ENCODE results near the gene LMX1B. TPM values are rescaled to one million over a fixed set of nuclear protein-coding genes. Genes with fewer than 3 reads are reported as not detected.

The LMX1B gene
- polyA plus RNA-seq, 1 of the 3 experiments (the other 2 are of a cell fraction): not detected

DNA sequence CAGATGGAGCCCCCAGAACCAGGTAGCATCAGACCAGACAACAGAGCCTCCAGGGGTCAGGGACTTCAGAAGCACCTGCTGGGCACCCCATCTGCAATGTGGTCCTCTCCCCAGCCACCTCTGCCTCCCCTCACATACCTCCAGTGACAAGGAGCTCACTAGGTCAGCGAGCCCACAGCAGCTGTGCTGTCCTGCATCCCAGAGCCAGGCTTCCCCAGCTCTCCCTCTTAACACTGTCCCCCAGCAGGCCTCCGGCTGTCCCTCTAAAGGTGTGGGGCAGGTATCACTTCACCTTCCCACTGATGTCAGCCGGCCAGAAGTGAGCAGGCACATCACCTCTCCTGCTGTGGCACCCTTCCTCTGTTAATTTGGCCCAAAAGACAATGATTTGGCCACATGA lies 83.6 kb downstream of the LMX1B start:
- Histone ChIP-seq H3K9ac (no peak overlapping the region), H3K4me1 (ENCODE audit: control insufficient read depth in 1 of 2, insufficient read depth in 2 of 2, low read depth in 1 of 2, low read length in 1 of 2) (no peaks in the 10 kb centered on the region), H3K9me2 (no peaks in the 10 kb centered on the region), H3K4me2 (no peak overlapping the region), H3K79me2 (ENCODE audit: insufficient read depth) (no peaks in the 10 kb centered on the region), H3K9me3 (no peaks in the 10 kb centered on the region), H4K20me1 (ENCODE audit: insufficient read depth) (no peaks in the 10 kb centered on the region), H2AFZ (ENCODE audit: low read depth) (no peak overlapping the region), H3K27ac (ENCODE audit: low read depth in 2 of 2, low read length in 1 of 2) (no peak overlapping the region), H3K4me3 (ENCODE audit: low read depth in 2 of 2, low read length in 1 of 2) (no peak overlapping the region), H3F3A (replicated peaks; ENCODE audit: insufficient read depth) (no peaks in the 10 kb centered on the region), H3K27me3 (ENCODE audit: insufficient read depth) (peaks cover 29% of the 10 kb centered on the region; the same call in 1 of the 2 replicates), H3K36me3 (replicated peaks in 1 of 2; ENCODE audit: control insufficient read depth in 1 of 2, insufficient read depth in 2 of 2, low read length in 1 of 2) (no peaks in the 10 kb centered on the region)
- 47% methylated on average over 3 of the region's 3 CpGs for WGBS (ENCODE audit: low lambda C conversion rate)
- peak; percentile 17 for DNase-seq
- CTCF ChIA-PET: interaction anchor here (1.0 to 1.9 kb wide), 3 partner anchors 13 to 197 kb away, joined by 3 to 10 read pairs (median 5); no protein-coding TSS in a partner anchor
- POLR2A ChIA-PET: no interaction called here
- TF ChIP-seq FOXJ3 (CRISPR knock-in tag; IDR thresholded peaks at IDR 0.05) (no peak), MEF2A (IDR thresholded peaks at IDR 0.05; ENCODE audit: borderline replicate concordance, low read depth) (no peak), RFX5 (IDR thresholded peaks at IDR 0.05; ENCODE audit: low read length) (no peak), TAF1 (IDR thresholded peaks at IDR 0.05; ENCODE audit: borderline replicate concordance, low read depth, low read length) (no peak), TCF12 (IDR thresholded peaks at IDR 0.05) (no peak), CTCF (IDR thresholded peaks at IDR 0.05) (no peak)
- TF ChIP-seq, protein P1, sequence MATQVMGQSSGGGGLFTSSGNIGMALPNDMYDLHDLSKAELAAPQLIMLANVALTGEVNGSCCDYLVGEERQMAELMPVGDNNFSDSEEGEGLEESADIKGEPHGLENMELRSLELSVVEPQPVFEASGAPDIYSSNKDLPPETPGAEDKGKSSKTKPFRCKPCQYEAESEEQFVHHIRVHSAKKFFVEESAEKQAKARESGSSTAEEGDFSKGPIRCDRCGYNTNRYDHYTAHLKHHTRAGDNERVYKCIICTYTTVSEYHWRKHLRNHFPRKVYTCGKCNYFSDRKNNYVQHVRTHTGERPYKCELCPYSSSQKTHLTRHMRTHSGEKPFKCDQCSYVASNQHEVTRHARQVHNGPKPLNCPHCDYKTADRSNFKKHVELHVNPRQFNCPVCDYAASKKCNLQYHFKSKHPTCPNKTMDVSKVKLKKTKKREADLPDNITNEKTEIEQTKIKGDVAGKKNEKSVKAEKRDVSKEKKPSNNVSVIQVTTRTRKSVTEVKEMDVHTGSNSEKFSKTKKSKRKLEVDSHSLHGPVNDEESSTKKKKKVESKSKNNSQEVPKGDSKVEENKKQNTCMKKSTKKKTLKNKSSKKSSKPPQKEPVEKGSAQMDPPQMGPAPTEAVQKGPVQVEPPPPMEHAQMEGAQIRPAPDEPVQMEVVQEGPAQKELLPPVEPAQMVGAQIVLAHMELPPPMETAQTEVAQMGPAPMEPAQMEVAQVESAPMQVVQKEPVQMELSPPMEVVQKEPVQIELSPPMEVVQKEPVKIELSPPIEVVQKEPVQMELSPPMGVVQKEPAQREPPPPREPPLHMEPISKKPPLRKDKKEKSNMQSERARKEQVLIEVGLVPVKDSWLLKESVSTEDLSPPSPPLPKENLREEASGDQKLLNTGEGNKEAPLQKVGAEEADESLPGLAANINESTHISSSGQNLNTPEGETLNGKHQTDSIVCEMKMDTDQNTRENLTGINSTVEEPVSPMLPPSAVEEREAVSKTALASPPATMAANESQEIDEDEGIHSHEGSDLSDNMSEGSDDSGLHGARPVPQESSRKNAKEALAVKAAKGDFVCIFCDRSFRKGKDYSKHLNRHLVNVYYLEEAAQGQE (IDR thresholded peaks at IDR 0.05; ENCODE audit: low read depth, low read length): no peak
- TF ChIP-seq, protein P2, sequence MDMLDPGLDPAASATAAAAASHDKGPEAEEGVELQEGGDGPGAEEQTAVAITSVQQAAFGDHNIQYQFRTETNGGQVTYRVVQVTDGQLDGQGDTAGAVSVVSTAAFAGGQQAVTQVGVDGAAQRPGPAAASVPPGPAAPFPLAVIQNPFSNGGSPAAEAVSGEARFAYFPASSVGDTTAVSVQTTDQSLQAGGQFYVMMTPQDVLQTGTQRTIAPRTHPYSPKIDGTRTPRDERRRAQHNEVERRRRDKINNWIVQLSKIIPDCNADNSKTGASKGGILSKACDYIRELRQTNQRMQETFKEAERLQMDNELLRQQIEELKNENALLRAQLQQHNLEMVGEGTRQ (IDR thresholded peaks at IDR 0.05; ENCODE audit: borderline replicate concordance, low read depth, low read length): no peak

- Histone ChIP-seq H2AFZ (ENCODE audit: low read depth) (no peak overlapping the region), H3K9ac (no peak overlapping the region), H3K4me3 (ENCODE audit: low read depth in 2 of 2, low read length in 1 of 2) (no peak overlapping the region), H3K27me3 (ENCODE audit: insufficient read depth) (peaks cover 35% of the 10 kb centered on the region; the same call in 1 of the 2 replicates), H3K4me2 (no peak overlapping the region), H3K36me3 (replicated peaks in 1 of 2; ENCODE audit: control insufficient read depth in 1 of 2, insufficient read depth in 2 of 2, low read length in 1 of 2) (no peaks in the 10 kb centered on the region), H3K9me3 (no peaks in the 10 kb centered on the region), H3K27ac (ENCODE audit: low read depth in 2 of 2, low read length in 1 of 2) (no peak overlapping the region), H3K4me1 (ENCODE audit: control insufficient read depth in 1 of 2, insufficient read depth in 2 of 2, low read depth in 1 of 2, low read length in 1 of 2) (no peaks in the 10 kb centered on the region), H3K9me2 (no peaks in the 10 kb centered on the region), H3F3A (replicated peaks; ENCODE audit: insufficient read depth) (no peaks in the 10 kb centered on the region), H3K79me2 (ENCODE audit: insufficient read depth) (no peaks in the 10 kb centered on the region), H4K20me1 (ENCODE audit: insufficient read depth) (no peaks in the 10 kb centered on the region)
- no peak for TF ChIP-seq GABPA (IDR thresholded peaks at IDR 0.05; ENCODE audit: low read depth)
- TF ChIP-seq RCOR1 (IDR thresholded peaks at IDR 0.05; ENCODE audit: low read length): no peak
- POLR2A ChIA-PET: no interaction called here
- peak; percentile 12 for DNase-seq
- CTCF ChIA-PET: interaction anchor here (1.7 to 10.9 kb wide), 3 partner anchors 9 to 83 kb away, joined by 5 to 136 read pairs (median 10); no protein-coding TSS in a partner anchor
- WGBS (ENCODE audit: low lambda C conversion rate): 50% methylated on average over 1 of the region's 2 CpGs
Measured at GRCh38 chr9:126698251-126698650, 84.5 kb downstream of the LMX1B start.

Measured in SK-N-SH (cell line).